Measurements from ENCODE around the gene DDX31. TPM values are rescaled to one million over a fixed set of nuclear protein-coding genes. Genes with fewer than 3 reads are reported as not detected.

Gene DDX31
- total RNA-seq, 1 experiment from 2014 or later, result 28.4 TPM

DNA sequence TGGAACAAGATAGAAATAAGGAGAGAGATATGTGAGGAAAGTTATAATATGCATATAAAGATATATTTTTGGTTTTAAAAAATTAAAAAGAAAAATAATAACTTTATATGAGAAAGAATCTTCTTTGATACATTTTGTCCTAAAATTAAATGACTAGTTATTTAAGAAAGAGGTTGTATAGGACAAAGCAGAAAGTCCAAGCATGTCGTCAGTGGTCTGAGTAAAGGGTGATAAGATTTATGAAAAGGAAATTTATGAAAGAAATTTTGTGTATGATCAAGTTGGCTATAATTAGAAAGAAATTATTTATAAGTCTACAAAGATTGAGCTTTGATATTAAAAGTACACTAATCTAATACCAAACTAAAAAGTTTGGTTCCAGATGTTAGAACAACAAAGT lies 32.5 kb upstream of the DDX31 start:
- H4K8ac ChIP-seq (replicated peaks; ENCODE audit: insufficient read length, low read depth, low read length), result no peak overlapping the region
- no peak overlapping the region for H2BK12ac ChIP-seq (ENCODE audit: insufficient read length, low read depth, low read length)
- Mint-ChIP-seq H3K27me3 (ENCODE audit: low read depth) (peaks cover 10% of the 10 kb centered on the region), H3K9me3 (peaks cover 36 to 54% of the 10 kb centered on the region in 2 experiments), H3K4me1 (no peaks in the 10 kb centered on the region), H3K4me3 (no peak overlapping the region), H3K27ac (no peak overlapping the region), H3K36me3 (ENCODE audit: insufficient read depth in 1 of 3, low read depth in 3 of 3) (peaks cover 2 to 18% (median 15%) of the 10 kb centered on the region in 3 experiments; a peak in 5 of 7 replicates)
- H3T11ph ChIP-seq (ENCODE audit: low read length), result no peak overlapping the region
- H3K18ac ChIP-seq (ENCODE audit: insufficient read length, low read depth, low read length), result no peak overlapping the region
- no peak overlapping the region for H2BK20ac ChIP-seq (ENCODE audit: low read depth, low read length, poor library complexity, severe bottlenecking)
- H2AFZ ChIP-seq (ENCODE audit: low read length), result no peak overlapping the region
- no peaks in the 10 kb centered on the region for H3K27me3 ChIP-seq (ENCODE audit: insufficient read depth, low read length)
- no peak overlapping the region for H4K91ac ChIP-seq (ENCODE audit: insufficient read length, low read depth, low read length)
- no peaks in the 10 kb centered on the region for H4K20me1 ChIP-seq (ENCODE audit: control insufficient read depth, insufficient read depth, insufficient read length)
- H2BK5ac ChIP-seq (ENCODE audit: insufficient read length, low read length), result no peak overlapping the region
- no peaks in the 10 kb centered on the region for H3K23me2 ChIP-seq (ENCODE audit: insufficient read length, low read depth, low read length, poor library complexity, severe bottlenecking)
- H3K56ac ChIP-seq (ENCODE audit: insufficient read length, low read depth, low read length), result no peak overlapping the region
- no peak for DNase-seq
- no peaks in the 10 kb centered on the region for H3K79me2 ChIP-seq (ENCODE audit: insufficient read depth, low read length)
- H4K5ac ChIP-seq (ENCODE audit: insufficient read length, low read depth, low read length), result no peak overlapping the region
- TF ChIP-seq, protein P1, sequence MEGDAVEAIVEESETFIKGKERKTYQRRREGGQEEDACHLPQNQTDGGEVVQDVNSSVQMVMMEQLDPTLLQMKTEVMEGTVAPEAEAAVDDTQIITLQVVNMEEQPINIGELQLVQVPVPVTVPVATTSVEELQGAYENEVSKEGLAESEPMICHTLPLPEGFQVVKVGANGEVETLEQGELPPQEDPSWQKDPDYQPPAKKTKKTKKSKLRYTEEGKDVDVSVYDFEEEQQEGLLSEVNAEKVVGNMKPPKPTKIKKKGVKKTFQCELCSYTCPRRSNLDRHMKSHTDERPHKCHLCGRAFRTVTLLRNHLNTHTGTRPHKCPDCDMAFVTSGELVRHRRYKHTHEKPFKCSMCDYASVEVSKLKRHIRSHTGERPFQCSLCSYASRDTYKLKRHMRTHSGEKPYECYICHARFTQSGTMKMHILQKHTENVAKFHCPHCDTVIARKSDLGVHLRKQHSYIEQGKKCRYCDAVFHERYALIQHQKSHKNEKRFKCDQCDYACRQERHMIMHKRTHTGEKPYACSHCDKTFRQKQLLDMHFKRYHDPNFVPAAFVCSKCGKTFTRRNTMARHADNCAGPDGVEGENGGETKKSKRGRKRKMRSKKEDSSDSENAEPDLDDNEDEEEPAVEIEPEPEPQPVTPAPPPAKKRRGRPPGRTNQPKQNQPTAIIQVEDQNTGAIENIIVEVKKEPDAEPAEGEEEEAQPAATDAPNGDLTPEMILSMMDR (conservative IDR thresholded peaks at IDR 0.05), result no peak
- no peak overlapping the region for H2BK15ac ChIP-seq (ENCODE audit: low read depth, low read length)
- no peak overlapping the region for H3K27ac ChIP-seq (ENCODE audit: insufficient read length, low read depth, low read length)
- H3K14ac ChIP-seq (ENCODE audit: insufficient read depth, low read length), result no peak overlapping the region
- no peaks in the 10 kb centered on the region for H3K4me1 ChIP-seq (ENCODE audit: insufficient read depth, low read length)
- no peak overlapping the region for H2AK5ac ChIP-seq (ENCODE audit: insufficient read length, low read length)
- peaks cover 11% of the 10 kb centered on the region for H3K9me3 ChIP-seq (ENCODE audit: control insufficient read depth, low read depth, low read length)
- H3K9ac ChIP-seq (ENCODE audit: extremely low read depth, insufficient read length, low read length), result no peak overlapping the region
- no peak overlapping the region for H3K4me2 ChIP-seq (ENCODE audit: insufficient read depth, insufficient read length, low read length)
- no peak overlapping the region for H3K4ac ChIP-seq (ENCODE audit: low read depth, low read length)
- WGBS (ENCODE audit: extremely low coverage, insufficient read length, low lambda C conversion rate), result no CpG with 5 or more reads among the region's 1 CpG
- no peak overlapping the region for H3K23ac ChIP-seq (ENCODE audit: insufficient read length, low read depth, low read length)
- no peaks in the 10 kb centered on the region for H3K79me1 ChIP-seq (ENCODE audit: insufficient read depth, low read depth, low read length, poor library complexity, severe bottlenecking)
- no peak overlapping the region for H2BK120ac ChIP-seq (ENCODE audit: low read depth, low read length, poor library complexity, severe bottlenecking)
